HG03378 (cell line): Measurements from ENCODE around the gene RCSD1.
A peak's percentile ranks its signal among the peaks of the same experiment; 100 is the strongest.
"Not testable (repeated sequence)": the region's sequence is repeated elsewhere in the genome, so short reads cannot be mapped to it uniquely, and the experiment has no call there.

Experiments
- ATAC-seq: cut with Tn5 transposase; IDR thresholded peaks from one replicate; pipeline ENCODE4 v1.9.1; 2021; ENCODE audit warnings: mild to moderate bottlenecking, moderate library complexity; ENCODE audit not compliant: unreplicated experiment

The RCSD1 gene

GRCh38 chr1:167710836-167711235 is 80.8 kb downstream of the RCSD1 start:
- ATAC-seq, result no peak

GRCh38 chr1:167711797-167712196 is 81.8 kb downstream of the RCSD1 start:
- no peak for ATAC-seq

- no peak for ATAC-seq
Measured at GRCh38 chr1:167713330-167714081, 83.5 kb downstream of the RCSD1 start.

- no peak for ATAC-seq
Measured at GRCh38 chr1:167714098-167714438, 84.0 kb downstream of the RCSD1 start.

- ATAC-seq, result peak; percentile 43
Measured at GRCh38 chr1:167714439-167715156, 84.6 kb downstream of the RCSD1 start.

- ATAC-seq, result peak; percentile 69
Measured at GRCh38 chr1:167715157-167715999, 85.3 kb downstream of the RCSD1 start.

GRCh38 chr1:167716000-167716271 is 85.9 kb downstream of the RCSD1 start:
- no peak for ATAC-seq

- ATAC-seq, result no peak
Measured at GRCh38 chr1:167717351-167717750, 87.3 kb downstream of the RCSD1 start.

GRCh38 chr1:167718914-167719691 is 89.1 kb downstream of the RCSD1 start:
- no peak for ATAC-seq

GRCh38 chr1:167719715-167720421 is 89.8 kb downstream of the RCSD1 start:
- ATAC-seq, result not testable (repeated sequence)

- no peak for ATAC-seq
Measured at GRCh38 chr1:167720965-167721616, 91.1 kb downstream of the RCSD1 start.

- ATAC-seq, result peak; percentile 82
Measured at GRCh38 chr1:167721617-167722151, 91.7 kb downstream of the RCSD1 start, which contains the start of gene MPZL1. TSS of gene MPZL1 (plus strand) at chr1:167721982. CDS start at chr1:167722152, 170 bp downstream.

- ATAC-seq, result peak; percentile 2
Measured at GRCh38 chr1:167722152-167722869, 92.3 kb downstream of the RCSD1 start.

GRCh38 chr1:167722870-167723251 is 92.8 kb downstream of the RCSD1 start:
- no peak for ATAC-seq

- no peak for ATAC-seq
Measured at GRCh38 chr1:167723707-167724323, 93.8 kb downstream of the RCSD1 start.

GRCh38 chr1:167726008-167726407 is 96.0 kb downstream of the RCSD1 start:
- no peak for ATAC-seq

- no peak for ATAC-seq
Measured at GRCh38 chr1:167728818-167729410, 98.9 kb downstream of the RCSD1 start.

- no peak for ATAC-seq
Measured at GRCh38 chr1:167734227-167734626, 104.2 kb downstream of the RCSD1 start.
